ENCODE data around the gene MACROD2. TPM values are rescaled to one million over a fixed set of nuclear protein-coding genes. Genes with fewer than 3 reads are reported as not detected.
"Not testable (repeated sequence)": the region's sequence is repeated elsewhere in the genome, so short reads cannot be mapped to it uniquely, and the experiment has no call there.

Gene MACROD2
- polyA plus RNA-seq, 4 donors: 1.00 to 4.8 (median 1.4) TPM

- H3K36me3 ChIP-seq (ENCODE audit: control insufficient read depth in 3 of 3, insufficient read depth in 2 of 3, low read depth in 1 of 3, low read length in 3 of 3): no peaks in the 10 kb centered on the region
- no peak overlapping the region for H3K4me3 ChIP-seq (ENCODE audit: low read depth in 1 of 3, low read length in 3 of 3)
- H3K9me3 ChIP-seq (ENCODE audit: control insufficient read depth in 2 of 2, insufficient read depth in 1 of 2, low read depth in 1 of 2, low read length in 1 of 2): no peaks in the 10 kb centered on the region
- DNase-seq: no peak
- peaks cover 0 to 8% (median 0%) of the 10 kb centered on the region in 3 donors for H3K4me1 ChIP-seq (ENCODE audit: control insufficient read depth in 3 of 3, insufficient read depth in 2 of 3, low read depth in 1 of 3, low read length in 2 of 3)
- H3K27me3 ChIP-seq (ENCODE audit: control insufficient read depth in 3 of 3, insufficient read depth in 3 of 3, low read length in 3 of 3): no peaks in the 10 kb centered on the region
- 86 to 95% (median 93%) methylated on average over 1 of the region's 1 CpG for WGBS, 3 donors
- H3K27ac ChIP-seq (ENCODE audit: low read depth in 1 of 3, low read length in 2 of 3): no peak overlapping the region
- no peak for FAIRE-seq
Measured at GRCh38 chr20:14918281-14918680, 923.0 kb downstream of the MACROD2 start.

GRCh38 chr20:14918976-14919375 is 923.7 kb downstream of the MACROD2 start:
- DNase-seq (no peak), FAIRE-seq (no peak)
- H3K9me3 ChIP-seq (ENCODE audit: control insufficient read depth in 2 of 2, insufficient read depth in 1 of 2, low read depth in 1 of 2, low read length in 1 of 2): no peaks in the 10 kb centered on the region
- 63 to 87% (median 80%) methylated on average over 3 of the region's 3 CpGs for WGBS, 3 donors
- H3K27ac ChIP-seq (ENCODE audit: low read depth in 1 of 3, low read length in 2 of 3): no peak overlapping the region
- H3K4me1 ChIP-seq (ENCODE audit: control insufficient read depth in 3 of 3, insufficient read depth in 2 of 3, low read depth in 1 of 3, low read length in 2 of 3): peaks cover 0 to 8% (median 0%) of the 10 kb centered on the region in 3 donors
- no peak overlapping the region for H3K4me3 ChIP-seq (ENCODE audit: low read depth in 1 of 3, low read length in 3 of 3)
- H3K36me3 ChIP-seq (ENCODE audit: control insufficient read depth in 3 of 3, insufficient read depth in 2 of 3, low read depth in 1 of 3, low read length in 3 of 3): no peaks in the 10 kb centered on the region
- H3K27me3 ChIP-seq (ENCODE audit: control insufficient read depth in 3 of 3, insufficient read depth in 3 of 3, low read length in 3 of 3): no peaks in the 10 kb centered on the region

GRCh38 chr20:14919501-14920081 is 924.3 kb downstream of the MACROD2 start:
- Histone ChIP-seq H3K27me3 (ENCODE audit: control insufficient read depth in 3 of 3, insufficient read depth in 3 of 3, low read length in 3 of 3) (no peaks in the 10 kb centered on the region), H3K36me3 (ENCODE audit: control insufficient read depth in 3 of 3, insufficient read depth in 2 of 3, low read depth in 1 of 3, low read length in 3 of 3) (no peaks in the 10 kb centered on the region), H3K4me1 (ENCODE audit: control insufficient read depth in 3 of 3, insufficient read depth in 2 of 3, low read depth in 1 of 3, low read length in 2 of 3) (peaks cover 0 to 8% (median 0%) of the 10 kb centered on the region in 3 donors), H3K4me3 (ENCODE audit: low read depth in 1 of 3, low read length in 3 of 3) (peak overlapping the region in 1 of 3 donors; percentile 15), H3K27ac (ENCODE audit: low read depth in 1 of 3, low read length in 2 of 3) (no peak overlapping the region), H3K9me3 (ENCODE audit: control insufficient read depth in 2 of 2, insufficient read depth in 1 of 2, low read depth in 1 of 2, low read length in 1 of 2) (no peaks in the 10 kb centered on the region)
- FAIRE-seq: no peak
- WGBS, 3 donors: 7 to 19% (median 13%) methylated on average over 7 of the region's 7 CpGs
- DNase-seq: peak; percentile 66 to 73

- 66 to 96% (median 88%) methylated on average over 1 of the region's 1 CpG for WGBS, 3 donors
- no peak for FAIRE-seq
- DNase-seq: no peak
Measured at GRCh38 chr20:14921513-14921912, 926.2 kb downstream of the MACROD2 start.

GRCh38 chr20:14922503-14923267 is 927.4 kb downstream of the MACROD2 start:
- Histone ChIP-seq H3K36me3 (ENCODE audit: control insufficient read depth in 3 of 3, insufficient read depth in 2 of 3, low read depth in 1 of 3, low read length in 3 of 3) (no peaks in the 10 kb centered on the region), H3K4me3 (ENCODE audit: low read depth in 1 of 3, low read length in 3 of 3) (no peak overlapping the region), H3K27ac (ENCODE audit: low read depth in 1 of 3, low read length in 2 of 3) (no peak overlapping the region), H3K9me3 (ENCODE audit: control insufficient read depth in 2 of 2, insufficient read depth in 1 of 2, low read depth in 1 of 2, low read length in 1 of 2) (peaks cover 0 to 6% of the 10 kb centered on the region in 2 donors), H3K4me1 (ENCODE audit: control insufficient read depth in 3 of 3, insufficient read depth in 2 of 3, low read depth in 1 of 3, low read length in 2 of 3) (peaks cover 0 to 8% (median 0%) of the 10 kb centered on the region in 3 donors), H3K27me3 (ENCODE audit: control insufficient read depth in 3 of 3, insufficient read depth in 3 of 3, low read length in 3 of 3) (no peaks in the 10 kb centered on the region)
- no peak for DNase-seq
- FAIRE-seq: no peak
- 93 to 95% (median 95%) methylated on average over 5 of the region's 5 CpGs for WGBS, 3 donors

More at GRCh38 chr20:14921513-14921912, 926.2 kb downstream of the MACROD2 start:
- H3K9me3 ChIP-seq (ENCODE audit: control insufficient read depth in 2 of 2, insufficient read depth in 1 of 2, low read depth in 1 of 2, low read length in 1 of 2): no peaks in the 10 kb centered on the region
- no peak overlapping the region for H3K27ac ChIP-seq (ENCODE audit: low read depth in 1 of 3, low read length in 2 of 3)
- H3K4me3 ChIP-seq (ENCODE audit: low read depth in 1 of 3, low read length in 3 of 3): no peak overlapping the region
- H3K4me1 ChIP-seq (ENCODE audit: control insufficient read depth in 3 of 3, insufficient read depth in 2 of 3, low read depth in 1 of 3, low read length in 2 of 3): peaks cover 0 to 8% (median 0%) of the 10 kb centered on the region in 3 donors
- H3K27me3 ChIP-seq (ENCODE audit: control insufficient read depth in 3 of 3, insufficient read depth in 3 of 3, low read length in 3 of 3): no peaks in the 10 kb centered on the region
- no peaks in the 10 kb centered on the region for H3K36me3 ChIP-seq (ENCODE audit: control insufficient read depth in 3 of 3, insufficient read depth in 2 of 3, low read depth in 1 of 3, low read length in 3 of 3)

GRCh38 chr20:14924433-14924832 is 929.1 kb downstream of the MACROD2 start:
- Histone ChIP-seq H3K36me3 (ENCODE audit: control insufficient read depth in 3 of 3, insufficient read depth in 2 of 3, low read depth in 1 of 3, low read length in 3 of 3) (no peaks in the 10 kb centered on the region), H3K27me3 (ENCODE audit: control insufficient read depth in 3 of 3, insufficient read depth in 3 of 3, low read length in 3 of 3) (no peaks in the 10 kb centered on the region), H3K27ac (ENCODE audit: low read depth in 1 of 3, low read length in 2 of 3) (no peak overlapping the region), H3K4me3 (ENCODE audit: low read depth in 1 of 3, low read length in 3 of 3) (no peak overlapping the region), H3K4me1 (ENCODE audit: control insufficient read depth in 3 of 3, insufficient read depth in 2 of 3, low read depth in 1 of 3, low read length in 2 of 3) (peaks cover 0 to 8% (median 0%) of the 10 kb centered on the region in 3 donors), H3K9me3 (ENCODE audit: control insufficient read depth in 2 of 2, insufficient read depth in 1 of 2, low read depth in 1 of 2, low read length in 1 of 2) (peaks cover 0 to 6% of the 10 kb centered on the region in 2 donors)
- DNase-seq: no peak
- FAIRE-seq: no peak
- WGBS, 3 donors: 30 to 62% (median 43%) methylated on average over 1 of the region's 1 CpG

GRCh38 chr20:14925300-14925699 is 930.0 kb downstream of the MACROD2 start:
- WGBS, 3 donors: 87 to 100% (median 93%) methylated on average over 1 of the region's 1 CpG

GRCh38 chr20:14926436-14926835 is 931.1 kb downstream of the MACROD2 start:
- not testable (repeated sequence) for H3K36me3 ChIP-seq (ENCODE audit: control insufficient read depth in 3 of 3, insufficient read depth in 2 of 3, low read depth in 1 of 3, low read length in 3 of 3)
- WGBS, 3 donors: 84 to 93% (median 92%) methylated on average over 2 of the region's 2 CpGs

More at GRCh38 chr20:14925300-14925699, 930.0 kb downstream of the MACROD2 start:
- Histone ChIP-seq H3K27me3 (ENCODE audit: control insufficient read depth in 3 of 3, insufficient read depth in 3 of 3, low read length in 3 of 3) (no peaks in the 10 kb centered on the region), H3K4me3 (ENCODE audit: low read depth in 1 of 3, low read length in 3 of 3) (no peak overlapping the region), H3K4me1 (ENCODE audit: control insufficient read depth in 3 of 3, insufficient read depth in 2 of 3, low read depth in 1 of 3, low read length in 2 of 3) (no peaks in the 10 kb centered on the region), H3K9me3 (ENCODE audit: control insufficient read depth in 2 of 2, insufficient read depth in 1 of 2, low read depth in 1 of 2, low read length in 1 of 2) (peaks cover 0 to 6% of the 10 kb centered on the region in 2 donors), H3K36me3 (ENCODE audit: control insufficient read depth in 3 of 3, insufficient read depth in 2 of 3, low read depth in 1 of 3, low read length in 3 of 3) (no peaks in the 10 kb centered on the region), H3K27ac (ENCODE audit: low read depth in 1 of 3, low read length in 2 of 3) (no peak overlapping the region)
- no peak for FAIRE-seq
- DNase-seq: no peak

More at GRCh38 chr20:14926436-14926835, 931.1 kb downstream of the MACROD2 start:
- not testable (repeated sequence) for DNase-seq; H3K4me1 ChIP-seq (ENCODE audit: control insufficient read depth in 3 of 3, insufficient read depth in 2 of 3, low read depth in 1 of 3, low read length in 2 of 3); H3K4me3 ChIP-seq (ENCODE audit: low read depth in 1 of 3, low read length in 3 of 3); H3K27ac ChIP-seq (ENCODE audit: low read depth in 1 of 3, low read length in 2 of 3); FAIRE-seq; H3K27me3 ChIP-seq (ENCODE audit: control insufficient read depth in 3 of 3, insufficient read depth in 3 of 3, low read length in 3 of 3); H3K9me3 ChIP-seq (ENCODE audit: control insufficient read depth in 2 of 2, insufficient read depth in 1 of 2, low read depth in 1 of 2, low read length in 1 of 2)
